GM06990 (cell line): ENCODE measurements around the gene SIN3B.

Experiments used
- DNase-seq: peaks from one replicate; pipeline ENCODE4 v3.0.0-alpha.2; 2011; ENCODE audit not compliant: insufficient read length; ENCODE audit errors: extremely low read depth
- H3K27me3 ChIP-seq: replicated peaks from 2 replicates; pipeline ENCODE4 v1.6.0; 2011; ENCODE audit warnings: low read length; ENCODE audit not compliant: control insufficient read depth, insufficient read depth
- H3K36me3 ChIP-seq: 2 replicates; pipeline ENCODE4 v1.5.1; 2011; ENCODE audit warnings: low read length; ENCODE audit not compliant: control insufficient read depth, insufficient read depth
- H3K4me3 ChIP-seq: replicated peaks from 2 replicates; pipeline ENCODE4 v1.5.1; 2011; ENCODE audit warnings: low read depth, mild to moderate bottlenecking, control low read depth, low read length
- CTCF ChIP-seq: IDR thresholded peaks from 2 replicates; pipeline ENCODE4 v1.5.1; 2011; ENCODE audit warnings: low read length, control low read depth, mild to moderate bottlenecking, inconsistent platforms; ENCODE audit not compliant: insufficient read depth, poor library complexity, severe bottlenecking

The SIN3B gene

GRCh38 chr19:16914421-16914820 lies 85.2 kb downstream of the SIN3B start:
- Histone ChIP-seq H3K36me3 (no peaks in the 10 kb centered on the region), H3K27me3 (no peaks in the 10 kb centered on the region), H3K4me3 (no peak overlapping the region)
- no peak for DNase-seq
- TF ChIP-seq CTCF, result no peak

- DNase-seq, result no peak
- Histone ChIP-seq H3K36me3 (no peaks in the 10 kb centered on the region), H3K27me3 (no peaks in the 10 kb centered on the region), H3K4me3 (no peak overlapping the region)
- TF ChIP-seq CTCF, result no peak
These were observed 85.9 kb downstream of the SIN3B start for GRCh38 chr19:16915135-16915534.

- TF ChIP-seq CTCF, result no peak
- Histone ChIP-seq H3K36me3 (no peaks in the 10 kb centered on the region), H3K4me3 (no peak overlapping the region), H3K27me3 (no peaks in the 10 kb centered on the region)
- DNase-seq, result no peak
These were observed 86.5 kb downstream of the SIN3B start for GRCh38 chr19:16915734-16916133.

- H3K4me3 ChIP-seq, result no peak overlapping the region
- no peaks in the 10 kb centered on the region for H3K27me3 ChIP-seq
- no peak for DNase-seq
- no peak for TF ChIP-seq CTCF
- H3K36me3 ChIP-seq, result no peaks in the 10 kb centered on the region
These were observed 88.2 kb downstream of the SIN3B start for GRCh38 chr19:16917401-16917800.

- H3K27me3 ChIP-seq, result no peaks in the 10 kb centered on the region
- DNase-seq, result no peak
- TF ChIP-seq CTCF, result no peak
- no peaks in the 10 kb centered on the region for H3K36me3 ChIP-seq
- no peak overlapping the region for H3K4me3 ChIP-seq
These were observed 90.3 kb downstream of the SIN3B start for GRCh38 chr19:16919496-16919895.

- TF ChIP-seq CTCF, result no peak
- Histone ChIP-seq H3K36me3 (no peaks in the 10 kb centered on the region), H3K27me3 (no peaks in the 10 kb centered on the region), H3K4me3 (no peak overlapping the region)
- no peak for DNase-seq
These were observed 91.8 kb downstream of the SIN3B start for GRCh38 chr19:16920816-16921529.
